Prostate gland (tissue), 2 donors: Measurements from ENCODE around the gene RSPO1.

Source experiments
- CTCF ChIP-seq, 4 experiments: fragments of 200-600 bp in 2 of 4; fragments of 450-650 bp in 2 of 4; sonication (generic) in 2 of 4; IDR thresholded peaks; 1 replicate in 3 of 4; 2 replicates in 1 of 4; pipeline ENCODE4 v1.5.1; 2016 to 2019; ENCODE audit warnings: antibody characterized with exemption in 4 of 4, mild to moderate bottlenecking in 2 of 4, moderate library complexity in 2 of 4
- POLR2A ChIP-seq: fragments of 450-650 bp; IDR thresholded peaks from one replicate; pipeline ENCODE4 v1.6.1; 2016; ENCODE audit warnings: antibody characterized with exemption, mild to moderate bottlenecking
- POLR2AphosphoS5 ChIP-seq: sonication (generic); formaldehyde crosslinking; IDR thresholded peaks from one replicate; pipeline ENCODE4 v1.6.1; 2017; ENCODE audit warnings: antibody characterized with exemption

GRCh38 chr1:37599940-37600339, 34.8 kb downstream of the RSPO1 start:
- TF ChIP-seq POLR2A, result no peak
- no peak for TF ChIP-seq CTCF (IDR thresholded peaks at IDR 0.05)
- TF ChIP-seq POLR2AphosphoS5, result no peak
